Epithelial cell of esophagus (primary cell): Measurements from ENCODE around the gene SVBP.
"Not testable (repeated sequence)": the region's sequence is repeated elsewhere in the genome, so short reads cannot be mapped to it uniquely, and the experiment has no call there.

Experiments used
- DNase-seq: peaks from one replicate; pipeline ENCODE4 v3.0.0; 2010; ENCODE audit warnings: low read depth
- H3K4me3 ChIP-seq: 2 replicates; pipeline ENCODE4 v1.5.1; 2011; ENCODE audit warnings: mild to moderate bottlenecking, low read length, control low read depth
- TF ChIP-seq, protein P1 (sequence below): IDR thresholded peaks from 2 replicates; pipeline ENCODE4 v1.5.1; 2011; ENCODE audit warnings: low read depth, mild to moderate bottlenecking, low read length, control low read depth, inconsistent platforms; ENCODE audit not compliant: insufficient read depth; ENCODE audit errors: missing control alignments

Gene SVBP, protein sequence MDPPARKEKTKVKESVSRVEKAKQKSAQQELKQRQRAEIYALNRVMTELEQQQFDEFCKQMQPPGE

GRCh38 chr1:42816585-42817439, at the start of gene SVBP, which contains the start of gene ERMAP:
Gene SVBP (minus strand): TSS chr1:42817397. CDS start chr1:42816544, 853 bp downstream.
Gene ERMAP (plus strand): TSS chr1:42817122. CDS start chr1:42830449, 13,327 bp downstream.
- peak within 1 kb of the TSS; percentile 71 for H3K4me3 ChIP-seq
- peak; percentile 86 for DNase-seq
- TF ChIP-seq, protein P1, sequence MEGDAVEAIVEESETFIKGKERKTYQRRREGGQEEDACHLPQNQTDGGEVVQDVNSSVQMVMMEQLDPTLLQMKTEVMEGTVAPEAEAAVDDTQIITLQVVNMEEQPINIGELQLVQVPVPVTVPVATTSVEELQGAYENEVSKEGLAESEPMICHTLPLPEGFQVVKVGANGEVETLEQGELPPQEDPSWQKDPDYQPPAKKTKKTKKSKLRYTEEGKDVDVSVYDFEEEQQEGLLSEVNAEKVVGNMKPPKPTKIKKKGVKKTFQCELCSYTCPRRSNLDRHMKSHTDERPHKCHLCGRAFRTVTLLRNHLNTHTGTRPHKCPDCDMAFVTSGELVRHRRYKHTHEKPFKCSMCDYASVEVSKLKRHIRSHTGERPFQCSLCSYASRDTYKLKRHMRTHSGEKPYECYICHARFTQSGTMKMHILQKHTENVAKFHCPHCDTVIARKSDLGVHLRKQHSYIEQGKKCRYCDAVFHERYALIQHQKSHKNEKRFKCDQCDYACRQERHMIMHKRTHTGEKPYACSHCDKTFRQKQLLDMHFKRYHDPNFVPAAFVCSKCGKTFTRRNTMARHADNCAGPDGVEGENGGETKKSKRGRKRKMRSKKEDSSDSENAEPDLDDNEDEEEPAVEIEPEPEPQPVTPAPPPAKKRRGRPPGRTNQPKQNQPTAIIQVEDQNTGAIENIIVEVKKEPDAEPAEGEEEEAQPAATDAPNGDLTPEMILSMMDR: no peak

DNA sequence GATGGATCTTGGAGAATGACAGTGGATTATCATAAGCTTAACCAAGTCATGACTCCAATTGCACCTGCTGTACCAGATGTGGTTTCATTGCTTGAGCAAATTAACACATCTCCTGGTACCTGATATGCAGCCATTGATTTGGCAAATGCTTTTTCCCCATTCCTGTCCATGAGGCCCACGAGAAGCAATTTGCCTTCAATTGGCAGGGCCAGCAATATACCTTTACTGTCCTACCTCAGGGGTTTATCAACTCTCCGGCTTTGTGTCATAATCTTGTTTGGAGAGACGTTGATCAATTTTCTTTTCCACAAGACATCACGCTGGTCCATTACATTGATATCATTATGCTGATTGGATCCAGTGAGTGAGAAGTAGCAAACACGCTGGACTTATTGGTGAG, 49.4 kb upstream of the SVBP start:
- DNase-seq: no peak
- no peak overlapping the region for H3K4me3 ChIP-seq
- TF ChIP-seq, protein P1: no peak

DNA sequence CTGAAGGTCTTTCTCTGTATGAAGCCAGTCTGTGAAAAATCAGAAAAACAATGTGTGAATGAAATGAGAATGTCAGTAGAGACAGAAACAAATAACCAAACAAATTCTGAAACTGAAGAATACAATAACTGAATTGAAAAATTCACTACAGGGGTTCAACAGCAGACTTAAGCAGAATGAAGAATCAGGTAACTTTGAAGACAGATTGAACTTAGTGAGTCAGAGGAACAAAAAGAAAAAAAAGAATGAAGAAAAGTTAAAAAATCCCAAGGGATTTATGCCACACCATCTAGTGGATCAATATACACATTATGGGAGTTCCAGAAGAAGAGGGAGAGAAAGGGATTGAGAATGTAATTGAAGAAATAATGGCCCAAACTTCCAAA, 43.8 kb upstream of the SVBP start:
- TF ChIP-seq, protein P1: no peak

DNA sequence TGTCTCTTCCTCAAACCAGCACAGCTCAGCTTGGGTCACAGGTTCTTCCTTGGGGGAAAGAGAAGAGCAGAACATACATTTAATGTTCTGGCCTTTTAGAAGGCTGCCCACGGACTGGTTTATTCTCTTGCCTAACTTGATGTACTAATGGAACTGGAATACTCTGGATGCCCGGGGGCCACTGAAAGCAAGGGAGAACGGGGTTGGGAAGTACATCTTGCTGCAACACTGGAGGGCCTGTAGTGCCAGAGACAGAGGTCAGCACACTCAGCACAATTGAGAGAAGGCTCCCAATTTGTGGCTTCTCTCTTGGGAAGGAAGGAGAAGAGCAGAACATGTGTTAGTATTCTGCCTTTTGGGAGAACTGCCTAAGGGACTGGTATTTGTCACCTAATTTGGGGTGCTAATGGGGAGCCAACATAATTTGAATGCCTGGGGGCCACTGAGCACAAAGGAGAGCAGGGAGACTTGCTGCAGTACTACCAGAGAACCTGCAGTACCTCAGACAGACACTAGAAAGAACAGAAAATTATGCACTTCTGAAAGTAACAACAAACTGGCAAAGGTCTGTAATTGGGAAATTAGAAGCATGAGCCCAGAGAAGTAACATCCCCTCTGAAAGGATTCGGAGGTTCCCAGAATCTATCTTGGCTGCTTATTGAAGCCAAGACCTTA, 43.3 kb upstream of the SVBP start:
- no peak for DNase-seq
- H3K4me3 ChIP-seq: no peak overlapping the region
- TF ChIP-seq, protein P1: peak; percentile 12

More for the DNA sequence above, 43.8 kb upstream of the SVBP start:
- H3K4me3 ChIP-seq: no peak overlapping the region
- DNase-seq: no peak

GRCh38 chr1:42859366-42859765, 42.2 kb upstream of the SVBP start:
- H3K4me3 ChIP-seq, DNase-seq: not testable (repeated sequence)

GRCh38 chr1:42856554-42856953, 39.4 kb upstream of the SVBP start:
- not testable (repeated sequence) for H3K4me3 ChIP-seq, DNase-seq

DNA sequence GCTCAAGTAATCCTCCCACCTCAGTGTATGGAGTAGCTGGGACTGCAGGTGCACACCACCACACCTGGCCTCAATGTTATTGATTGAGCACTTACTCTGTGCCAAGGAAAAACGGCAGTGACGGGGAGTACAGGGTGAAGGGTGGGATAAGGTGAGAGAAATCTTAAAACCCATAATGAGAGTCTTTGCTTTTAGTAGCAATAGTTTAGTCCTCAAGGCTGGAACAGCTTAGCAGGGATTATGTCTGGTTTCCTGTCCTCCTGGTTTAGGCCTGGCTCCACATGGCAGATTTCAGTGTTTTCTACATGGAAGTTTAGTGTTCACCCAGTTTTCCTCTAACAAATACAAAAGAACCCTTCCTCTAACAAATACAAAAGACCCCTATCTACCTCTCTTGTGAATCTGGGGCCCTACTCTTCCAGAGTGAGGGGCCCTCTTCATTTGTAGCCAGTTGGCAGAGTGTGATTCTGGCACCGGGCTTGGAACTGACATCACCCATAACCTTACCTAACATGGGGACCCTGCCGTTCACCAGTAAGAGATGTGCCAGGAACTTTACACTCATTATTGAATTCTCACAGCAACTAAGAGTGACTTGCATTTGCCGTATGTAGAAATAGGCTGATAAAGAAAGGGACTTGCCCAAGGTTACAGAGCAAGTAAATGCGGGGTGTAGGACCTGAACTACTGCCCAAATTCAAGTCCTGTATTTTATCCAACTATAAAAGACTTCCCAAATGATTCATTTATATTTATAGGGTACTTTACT, 36.1 kb upstream of the SVBP start:
- TF ChIP-seq, protein P1: no peak
- no peak for DNase-seq
- H3K4me3 ChIP-seq: no peak overlapping the region
